ENCODE results near the gene CDH4. TPM values are rescaled to one million over a fixed set of nuclear protein-coding genes. Genes with fewer than 3 reads are reported as not detected.

Gene CDH4
- total and polyA plus RNA-seq, 2 donors from 2014 or later, result 1.1 TPM; not detected in 1

DNA sequence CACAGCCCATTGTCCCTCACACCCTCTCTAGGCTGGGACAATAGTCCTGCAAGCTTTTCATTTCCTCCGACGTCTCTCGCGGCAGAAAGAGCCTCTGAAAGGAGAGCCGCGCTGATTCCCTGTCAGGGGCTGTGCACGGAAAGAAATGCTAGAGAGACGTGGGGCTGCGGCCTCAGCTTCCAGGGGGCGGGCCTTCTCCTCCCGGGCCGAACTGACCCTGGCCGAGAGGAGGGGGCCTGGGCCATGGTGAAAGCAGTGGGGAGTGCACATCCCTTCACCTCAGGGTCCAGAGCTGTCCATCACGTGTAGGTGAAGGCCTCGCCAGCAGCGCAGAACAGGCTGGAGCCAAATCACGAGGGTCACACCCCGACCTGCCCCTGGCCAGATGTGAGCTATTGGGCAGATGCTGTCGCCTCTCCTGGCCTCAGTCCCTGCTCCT is 593.2 kb downstream of the CDH4 start:
- Histone ChIP-seq H3K9ac (ENCODE audit: low read length in 3 of 3) (no peak overlapping the region), H3K27me3 (ENCODE audit: control insufficient read depth, insufficient read depth, low read length) (no peaks in the 10 kb centered on the region), H3K4me3 (ENCODE audit: low read length in 3 of 3) (no peak overlapping the region), H3K9me3 (ENCODE audit: control insufficient read depth in 2 of 3, insufficient read depth in 1 of 3, low read length in 3 of 3) (no peaks in the 10 kb centered on the region), H3K4me1 (ENCODE audit: control insufficient read depth in 2 of 3, insufficient read depth in 2 of 3, low read depth in 1 of 3, low read length in 3 of 3) (no peaks in the 10 kb centered on the region), H3K36me3 (ENCODE audit: control insufficient read depth in 2 of 3, insufficient read depth in 3 of 3, low read length in 3 of 3) (no peaks in the 10 kb centered on the region), H3K27ac (ENCODE audit: low read depth in 2 of 2, low read length in 2 of 2) (no peak overlapping the region)
- DNase-seq (peak in 1 of 5 donors; percentile 52), FAIRE-seq (no peak)
- intact Hi-C loops (cut with DNase I), result no loop called here
- TF ChIP-seq, protein P1, sequence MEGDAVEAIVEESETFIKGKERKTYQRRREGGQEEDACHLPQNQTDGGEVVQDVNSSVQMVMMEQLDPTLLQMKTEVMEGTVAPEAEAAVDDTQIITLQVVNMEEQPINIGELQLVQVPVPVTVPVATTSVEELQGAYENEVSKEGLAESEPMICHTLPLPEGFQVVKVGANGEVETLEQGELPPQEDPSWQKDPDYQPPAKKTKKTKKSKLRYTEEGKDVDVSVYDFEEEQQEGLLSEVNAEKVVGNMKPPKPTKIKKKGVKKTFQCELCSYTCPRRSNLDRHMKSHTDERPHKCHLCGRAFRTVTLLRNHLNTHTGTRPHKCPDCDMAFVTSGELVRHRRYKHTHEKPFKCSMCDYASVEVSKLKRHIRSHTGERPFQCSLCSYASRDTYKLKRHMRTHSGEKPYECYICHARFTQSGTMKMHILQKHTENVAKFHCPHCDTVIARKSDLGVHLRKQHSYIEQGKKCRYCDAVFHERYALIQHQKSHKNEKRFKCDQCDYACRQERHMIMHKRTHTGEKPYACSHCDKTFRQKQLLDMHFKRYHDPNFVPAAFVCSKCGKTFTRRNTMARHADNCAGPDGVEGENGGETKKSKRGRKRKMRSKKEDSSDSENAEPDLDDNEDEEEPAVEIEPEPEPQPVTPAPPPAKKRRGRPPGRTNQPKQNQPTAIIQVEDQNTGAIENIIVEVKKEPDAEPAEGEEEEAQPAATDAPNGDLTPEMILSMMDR (IDR thresholded peaks at IDR 0.05; ENCODE audit: borderline replicate concordance, extremely low read depth, insufficient read depth), result no peak

DNA sequence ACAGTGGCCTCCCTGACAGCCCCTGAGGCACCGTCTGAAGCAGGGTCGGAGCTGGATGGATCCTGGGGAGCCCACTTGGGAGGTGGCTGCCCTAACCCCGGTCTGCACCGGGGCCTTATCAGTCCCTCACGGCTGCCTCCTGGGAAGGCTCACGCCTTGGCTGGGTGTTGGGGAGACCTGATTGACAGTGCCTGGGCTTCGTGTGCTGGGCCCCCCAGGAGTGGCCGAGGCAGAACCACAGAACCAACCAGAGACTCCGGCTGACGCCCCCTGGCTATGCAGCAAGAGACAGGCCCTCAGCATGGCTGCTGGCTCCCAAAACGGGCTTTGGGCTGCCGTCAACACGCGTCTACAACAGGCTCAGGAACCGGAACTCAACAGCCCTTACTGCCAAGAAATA is 594.0 kb downstream of the CDH4 start:
- Histone ChIP-seq H3K4me1 (ENCODE audit: control insufficient read depth in 2 of 3, insufficient read depth in 2 of 3, low read depth in 1 of 3, low read length in 3 of 3) (no peaks in the 10 kb centered on the region), H3K4me3 (ENCODE audit: low read length in 3 of 3) (no peak overlapping the region), H3K36me3 (ENCODE audit: control insufficient read depth in 2 of 3, insufficient read depth in 3 of 3, low read length in 3 of 3) (no peaks in the 10 kb centered on the region), H3K27ac (ENCODE audit: low read depth in 2 of 2, low read length in 2 of 2) (no peak overlapping the region), H3K9me3 (ENCODE audit: control insufficient read depth in 2 of 3, insufficient read depth in 1 of 3, low read length in 3 of 3) (no peaks in the 10 kb centered on the region), H3K27me3 (ENCODE audit: control insufficient read depth, insufficient read depth, low read length) (no peaks in the 10 kb centered on the region), H3K9ac (ENCODE audit: low read length in 3 of 3) (no peak overlapping the region)
- FAIRE-seq (no peak), DNase-seq (peak in 1 of 5 donors; percentile 58)
- TF ChIP-seq, protein P1 (IDR thresholded peaks at IDR 0.05; ENCODE audit: borderline replicate concordance, extremely low read depth, insufficient read depth), result no peak
- intact Hi-C loops (cut with DNase I), result no loop called here

DNA sequence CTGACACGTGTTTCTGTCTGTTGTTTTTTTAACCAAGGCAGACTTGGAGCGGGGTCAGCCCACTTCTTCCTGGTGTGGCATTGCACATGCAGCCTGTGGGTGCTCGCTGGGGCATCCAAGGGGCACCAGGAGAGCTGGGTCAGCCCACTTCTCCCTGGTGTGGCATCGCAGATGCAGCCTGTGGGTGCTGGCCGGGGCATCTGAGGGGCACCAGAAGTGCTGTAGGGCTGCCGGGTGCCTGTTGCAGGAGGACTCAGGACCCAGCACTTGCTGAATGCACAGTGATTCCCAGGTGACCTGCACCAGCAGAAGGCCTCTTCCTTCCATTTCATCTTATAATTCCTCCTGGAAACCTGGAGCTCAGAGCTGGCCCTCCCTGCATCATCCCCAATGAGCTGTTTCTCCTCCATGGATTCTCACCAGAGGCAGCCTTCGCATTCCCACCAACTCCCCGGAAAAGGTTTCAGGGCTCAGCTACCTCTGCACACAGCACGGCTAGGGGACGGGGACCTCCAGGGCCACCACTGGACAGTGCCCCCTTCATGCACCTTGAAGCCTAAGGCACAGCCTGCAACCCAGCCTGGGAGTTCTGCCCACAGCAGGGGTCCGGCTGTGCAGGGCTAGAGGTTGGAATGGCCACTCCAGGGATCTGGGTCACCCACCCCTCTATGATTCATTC is 594.8 kb downstream of the CDH4 start:
- H3K9ac ChIP-seq (ENCODE audit: low read length in 3 of 3), result no peak overlapping the region

More for the DNA sequence above, 594.8 kb downstream of the CDH4 start:
- TF ChIP-seq, protein P1 (IDR thresholded peaks at IDR 0.05; ENCODE audit: borderline replicate concordance, extremely low read depth, insufficient read depth), result no peak
- intact Hi-C loops (cut with DNase I), result no loop called here
- Histone ChIP-seq H3K4me3 (ENCODE audit: low read length in 3 of 3) (no peak overlapping the region), H3K9me3 (ENCODE audit: control insufficient read depth in 2 of 3, insufficient read depth in 1 of 3, low read length in 3 of 3) (no peaks in the 10 kb centered on the region), H3K27ac (ENCODE audit: low read depth in 2 of 2, low read length in 2 of 2) (no peak overlapping the region), H3K27me3 (ENCODE audit: control insufficient read depth, insufficient read depth, low read length) (no peaks in the 10 kb centered on the region), H3K36me3 (ENCODE audit: control insufficient read depth in 2 of 3, insufficient read depth in 3 of 3, low read length in 3 of 3) (no peaks in the 10 kb centered on the region), H3K4me1 (ENCODE audit: control insufficient read depth in 2 of 3, insufficient read depth in 2 of 3, low read depth in 1 of 3, low read length in 3 of 3) (no peaks in the 10 kb centered on the region)
- DNase-seq (peak in 1 of 5 donors; percentile 38), FAIRE-seq (no peak)

Data from kidney (tissue), 14 donors.